ENCODE measurements around the gene RCL1. TPM values are rescaled to one million over a fixed set of nuclear protein-coding genes. Genes with fewer than 3 reads are reported as not detected.
A peak's percentile ranks its signal among the peaks of the same experiment; 100 is the strongest.

RCL1 gene
- total RNA-seq, 1 donor from 2014 or later: 34.5 TPM

- intact Hi-C loops (cut with micrococcal nuclease): no loop called here
Observed at GRCh38 chr9:4827224-4827623, 34.5 kb downstream of the RCL1 start.

GRCh38 chr9:4828761-4829160 is 36.0 kb downstream of the RCL1 start:
- no peak for DNase-seq (ENCODE audit: low spot score)
- Mint-ChIP-seq H3K4me1 (ENCODE audit: low read depth) (peaks cover 19% of the 10 kb centered on the region), H3K9me3 (no peaks in the 10 kb centered on the region), H3K4me3 (ENCODE audit: low read depth) (no peak overlapping the region), H3K36me3 (ENCODE audit: low read depth) (peaks cover 41% of the 10 kb centered on the region), H3K27ac (no peak overlapping the region), H3K27me3 (ENCODE audit: low read depth) (no peaks in the 10 kb centered on the region)
- intact Hi-C loops (cut with micrococcal nuclease): no loop called here

More at GRCh38 chr9:4827224-4827623, 34.5 kb downstream of the RCL1 start:
- H3K4me3 Mint-ChIP-seq (ENCODE audit: low read depth): no peak overlapping the region
- peaks cover 29% of the 10 kb centered on the region for H3K36me3 Mint-ChIP-seq (ENCODE audit: low read depth)
- peaks cover 14% of the 10 kb centered on the region for H3K4me1 Mint-ChIP-seq (ENCODE audit: low read depth)
- no peak for DNase-seq (ENCODE audit: low spot score)
- no peaks in the 10 kb centered on the region for H3K9me3 Mint-ChIP-seq
- peak overlapping the region; percentile 24 for H3K27ac Mint-ChIP-seq
- H3K27me3 Mint-ChIP-seq (ENCODE audit: low read depth): no peaks in the 10 kb centered on the region

- no peak overlapping the region for H3K27ac Mint-ChIP-seq
- no peaks in the 10 kb centered on the region for H3K9me3 Mint-ChIP-seq
- intact Hi-C loops (cut with micrococcal nuclease): loop anchor here (5.0 kb wide), 2 partner anchors 92 to 607 kb away; partner anchors contain the start of gene PLGRKT
- no peak for DNase-seq (ENCODE audit: low spot score)
- no peak overlapping the region for H3K4me3 Mint-ChIP-seq (ENCODE audit: low read depth)
- H3K36me3 Mint-ChIP-seq (ENCODE audit: low read depth): peaks cover 47% of the 10 kb centered on the region
- peaks cover 31% of the 10 kb centered on the region for H3K4me1 Mint-ChIP-seq (ENCODE audit: low read depth)
- H3K27me3 Mint-ChIP-seq (ENCODE audit: low read depth): no peaks in the 10 kb centered on the region
Observed at GRCh38 chr9:4829969-4830368, 37.2 kb downstream of the RCL1 start.

GRCh38 chr9:4830699-4831098 is 38.0 kb downstream of the RCL1 start:
- intact Hi-C loops (cut with micrococcal nuclease): loop anchor here (5.0 kb wide), 2 partner anchors 92 to 607 kb away; partner anchors contain the start of gene PLGRKT
- no peak for DNase-seq (ENCODE audit: low spot score)
- Mint-ChIP-seq H3K4me1 (ENCODE audit: low read depth) (peaks cover 37% of the 10 kb centered on the region), H3K27me3 (ENCODE audit: low read depth) (no peaks in the 10 kb centered on the region), H3K27ac (no peak overlapping the region), H3K9me3 (no peaks in the 10 kb centered on the region), H3K36me3 (ENCODE audit: low read depth) (peaks cover 54% of the 10 kb centered on the region), H3K4me3 (ENCODE audit: low read depth) (no peak overlapping the region)

- Mint-ChIP-seq H3K36me3 (ENCODE audit: low read depth) (peaks cover 58% of the 10 kb centered on the region), H3K27me3 (ENCODE audit: low read depth) (no peaks in the 10 kb centered on the region), H3K27ac (no peak overlapping the region), H3K4me3 (ENCODE audit: low read depth) (no peak overlapping the region), H3K4me1 (ENCODE audit: low read depth) (peaks cover 40% of the 10 kb centered on the region), H3K9me3 (no peaks in the 10 kb centered on the region)
- intact Hi-C loops (cut with micrococcal nuclease): loop anchor here (5.0 kb wide), 2 partner anchors 91 to 606 kb away; partner anchors contain the start of gene PLGRKT
- no peak for DNase-seq (ENCODE audit: low spot score)
Observed at GRCh38 chr9:4831119-4831518, 38.4 kb downstream of the RCL1 start.

GRCh38 chr9:4831944-4832343 is 39.2 kb downstream of the RCL1 start:
- no peak overlapping the region for H3K4me3 Mint-ChIP-seq (ENCODE audit: low read depth)
- intact Hi-C loops (cut with micrococcal nuclease): loop anchor here (2.0 to 5.0 kb wide), 5 partner anchors 69 to 605 kb away; partner anchors contain the start of genes JAK2 and PLGRKT
- no peaks in the 10 kb centered on the region for H3K9me3 Mint-ChIP-seq
- peak overlapping the region; percentile 48 for H3K27ac Mint-ChIP-seq
- no peaks in the 10 kb centered on the region for H3K27me3 Mint-ChIP-seq (ENCODE audit: low read depth)
- peaks cover 45% of the 10 kb centered on the region for H3K4me1 Mint-ChIP-seq (ENCODE audit: low read depth)
- peaks cover 62% of the 10 kb centered on the region for H3K36me3 Mint-ChIP-seq (ENCODE audit: low read depth)
- DNase-seq (ENCODE audit: low spot score): no peak

GRCh38 chr9:4832786-4833579 is 40.2 kb downstream of the RCL1 start:
- Mint-ChIP-seq H3K4me3 (ENCODE audit: low read depth) (no peak overlapping the region), H3K27ac (peak overlapping the region; percentile 93), H3K4me1 (ENCODE audit: low read depth) (peaks cover 47% of the 10 kb centered on the region), H3K27me3 (ENCODE audit: low read depth) (no peaks in the 10 kb centered on the region), H3K36me3 (ENCODE audit: low read depth) (peaks cover 62% of the 10 kb centered on the region), H3K9me3 (no peaks in the 10 kb centered on the region)
- DNase-seq (ENCODE audit: low spot score): peak; percentile 27
- intact Hi-C loops (cut with micrococcal nuclease): loop anchor here (1.0 to 5.0 kb wide), 7 partner anchors 33 to 604 kb away; partner anchors contain the start of genes JAK2, PLGRKT and RCL1

GRCh38 chr9:4833781-4834560 is 41.2 kb downstream of the RCL1 start:
- Mint-ChIP-seq H3K4me1 (ENCODE audit: low read depth) (peaks cover 53% of the 10 kb centered on the region), H3K9me3 (no peaks in the 10 kb centered on the region), H3K36me3 (ENCODE audit: low read depth) (peaks cover 64% of the 10 kb centered on the region), H3K4me3 (ENCODE audit: low read depth) (no peak overlapping the region), H3K27me3 (ENCODE audit: low read depth) (no peaks in the 10 kb centered on the region), H3K27ac (peak overlapping the region; percentile 93)
- intact Hi-C loops (cut with micrococcal nuclease): loop anchor here (1.0 to 5.0 kb wide), 7 partner anchors 32 to 603 kb away; partner anchors contain the start of genes JAK2, PLGRKT and RCL1
- no peak for DNase-seq (ENCODE audit: low spot score)

- no peak overlapping the region for H3K27ac Mint-ChIP-seq
- intact Hi-C loops (cut with micrococcal nuclease): no loop called here
- no peak for DNase-seq (ENCODE audit: low spot score)
- H3K27me3 Mint-ChIP-seq (ENCODE audit: low read depth): no peaks in the 10 kb centered on the region
- H3K4me3 Mint-ChIP-seq (ENCODE audit: low read depth): no peak overlapping the region
- peaks cover 85% of the 10 kb centered on the region for H3K36me3 Mint-ChIP-seq (ENCODE audit: low read depth)
- no peaks in the 10 kb centered on the region for H3K9me3 Mint-ChIP-seq
- peaks cover 68% of the 10 kb centered on the region for H3K4me1 Mint-ChIP-seq (ENCODE audit: low read depth)
Observed at GRCh38 chr9:4836676-4837075, 43.9 kb downstream of the RCL1 start.

GRCh38 chr9:4837261-4838188 is 44.8 kb downstream of the RCL1 start:
- intact Hi-C loops (cut with micrococcal nuclease): no loop called here
- no peak for DNase-seq (ENCODE audit: low spot score)
- Mint-ChIP-seq H3K27me3 (ENCODE audit: low read depth) (no peaks in the 10 kb centered on the region), H3K27ac (no peak overlapping the region), H3K9me3 (no peaks in the 10 kb centered on the region), H3K36me3 (ENCODE audit: low read depth) (peaks cover 85% of the 10 kb centered on the region), H3K4me3 (ENCODE audit: low read depth) (no peak overlapping the region), H3K4me1 (ENCODE audit: low read depth) (peaks cover 68% of the 10 kb centered on the region)

- peaks cover 64% of the 10 kb centered on the region for H3K4me1 Mint-ChIP-seq (ENCODE audit: low read depth)
- no peak for DNase-seq (ENCODE audit: low spot score)
- H3K36me3 Mint-ChIP-seq (ENCODE audit: low read depth): peaks cover 82% of the 10 kb centered on the region
Observed at GRCh38 chr9:4838189-4838546, 45.4 kb downstream of the RCL1 start.

GRCh38 chr9:4839470-4839912 is 46.7 kb downstream of the RCL1 start:
- DNase-seq (ENCODE audit: low spot score): no peak
- Mint-ChIP-seq H3K27me3 (ENCODE audit: low read depth) (no peaks in the 10 kb centered on the region), H3K36me3 (ENCODE audit: low read depth) (peaks cover 80% of the 10 kb centered on the region), H3K27ac (peak overlapping the region; percentile 3), H3K9me3 (no peaks in the 10 kb centered on the region), H3K4me1 (ENCODE audit: low read depth) (peaks cover 59% of the 10 kb centered on the region), H3K4me3 (ENCODE audit: low read depth) (no peak overlapping the region)
- intact Hi-C loops (cut with micrococcal nuclease): no loop called here

More at GRCh38 chr9:4838189-4838546, 45.4 kb downstream of the RCL1 start:
- peak overlapping the region; percentile 3 for H3K27ac Mint-ChIP-seq
- intact Hi-C loops (cut with micrococcal nuclease): no loop called here
- no peak overlapping the region for H3K4me3 Mint-ChIP-seq (ENCODE audit: low read depth)
- no peaks in the 10 kb centered on the region for H3K9me3 Mint-ChIP-seq
- no peaks in the 10 kb centered on the region for H3K27me3 Mint-ChIP-seq (ENCODE audit: low read depth)

All from activated T-helper 2 cell treated with anti-CD3 and anti-CD28 coated beads, Interferon-gamma antibody, Interleukin-2, Interleukin-4, amounts not matched to agents 10 μg/mL and 5 μg/mL and 100 μg/mL, durations not matched to agents 14 hours and 24 hours and 36 hours (primary cell).